ENCODE measurements around the gene SWT1. TPM values are rescaled to one million over a fixed set of nuclear protein-coding genes. Genes with fewer than 3 reads are reported as not detected.

SWT1 gene
- total RNA-seq, 6 experiments from 2014 or later: 1.7 to 2.5 (median 2.1) TPM

DNA sequence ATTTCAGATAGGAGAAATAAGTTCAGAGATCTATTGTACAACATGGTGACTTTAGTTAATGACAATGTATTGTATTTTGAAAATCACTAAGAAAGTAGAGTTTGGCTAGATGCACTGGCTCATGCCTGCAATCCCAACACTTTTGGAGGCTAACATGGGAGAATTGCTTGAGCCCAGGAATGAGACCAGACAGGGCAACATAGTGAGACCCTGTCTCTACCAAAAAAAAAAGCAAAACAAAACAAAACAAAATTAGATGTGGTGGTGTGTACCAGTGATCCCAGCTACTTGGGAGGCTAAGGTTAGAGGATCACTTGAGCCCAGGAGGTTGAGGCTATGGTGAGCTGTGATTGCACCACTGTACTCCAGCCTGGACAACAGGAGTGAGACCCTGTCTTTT lies 132.9 kb downstream of the SWT1 start:
- TF ChIP-seq CTCF (IDR thresholded peaks at IDR 0.05): no peak
- peaks cover 4% of the 10 kb centered on the region for H3K4me1 Mint-ChIP-seq (ENCODE audit: low read depth)
- no peak for DNase-seq
- peaks cover 10% of the 10 kb centered on the region for H3K36me3 Mint-ChIP-seq (ENCODE audit: low read depth)
- H3K4me3 Mint-ChIP-seq: no peak overlapping the region
- H3K27me3 Mint-ChIP-seq (ENCODE audit: insufficient read depth): peaks cover 1% of the 10 kb centered on the region
- H3K27ac Mint-ChIP-seq: no peak overlapping the region
- no peaks in the 10 kb centered on the region for H3K9me3 Mint-ChIP-seq

- Mint-ChIP-seq H3K27ac (no peak overlapping the region), H3K4me1 (ENCODE audit: low read depth) (no peaks in the 10 kb centered on the region), H3K36me3 (ENCODE audit: low read depth) (peaks cover 14% of the 10 kb centered on the region), H3K27me3 (ENCODE audit: insufficient read depth) (peaks cover 1% of the 10 kb centered on the region; the same call in 1 of the 2 replicates), H3K4me3 (no peak overlapping the region), H3K9me3 (no peaks in the 10 kb centered on the region)
- no peak for TF ChIP-seq CTCF (IDR thresholded peaks at IDR 0.05)
- DNase-seq: no peak
Observed at GRCh38 chr1:185291159-185291558, 134.2 kb downstream of the SWT1 start.

GRCh38 chr1:185291652-185292051 lies 134.7 kb downstream of the SWT1 start:
- Mint-ChIP-seq H3K4me1 (ENCODE audit: low read depth) (no peaks in the 10 kb centered on the region), H3K9me3 (no peaks in the 10 kb centered on the region), H3K27me3 (ENCODE audit: insufficient read depth) (peaks cover 1% of the 10 kb centered on the region; the same call in 1 of the 2 replicates), H3K27ac (no peak overlapping the region), H3K36me3 (ENCODE audit: low read depth) (peaks cover 14% of the 10 kb centered on the region), H3K4me3 (no peak overlapping the region)
- no peak for DNase-seq
- TF ChIP-seq CTCF (IDR thresholded peaks at IDR 0.05): no peak

DNA sequence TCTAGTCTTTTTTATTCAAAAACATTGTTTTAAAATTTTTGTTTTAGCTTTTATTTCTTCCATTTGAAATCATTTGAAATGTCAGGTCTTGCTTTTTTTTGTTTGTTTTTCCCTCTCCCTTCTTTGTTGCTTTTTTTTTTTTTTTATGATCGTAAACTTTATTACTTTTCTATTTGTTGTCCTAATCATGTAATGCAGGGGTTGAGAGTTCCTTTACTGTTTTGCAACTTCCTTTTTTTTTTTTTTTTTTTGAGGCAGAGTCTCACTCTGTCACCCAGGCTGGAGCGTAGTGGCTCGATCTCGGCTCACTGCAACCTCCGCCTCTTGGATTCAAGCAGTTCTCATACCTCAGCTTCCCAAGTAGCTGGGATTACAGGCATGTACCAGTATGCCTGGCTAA lies 135.3 kb downstream of the SWT1 start:
- no peak for DNase-seq
- peaks cover 14% of the 10 kb centered on the region for H3K36me3 Mint-ChIP-seq (ENCODE audit: low read depth)
- no peak overlapping the region for H3K27ac Mint-ChIP-seq
- H3K4me1 Mint-ChIP-seq (ENCODE audit: low read depth): no peaks in the 10 kb centered on the region
- H3K27me3 Mint-ChIP-seq (ENCODE audit: insufficient read depth): peaks cover 1% of the 10 kb centered on the region; the same call in 1 of the 2 replicates
- H3K4me3 Mint-ChIP-seq: no peak overlapping the region
- no peak for TF ChIP-seq CTCF (IDR thresholded peaks at IDR 0.05)
- H3K9me3 Mint-ChIP-seq: no peaks in the 10 kb centered on the region

- Mint-ChIP-seq H3K27ac (no peak overlapping the region), H3K36me3 (ENCODE audit: low read depth) (peaks cover 25% of the 10 kb centered on the region), H3K4me1 (ENCODE audit: low read depth) (peaks cover 6% of the 10 kb centered on the region), H3K9me3 (no peaks in the 10 kb centered on the region), H3K4me3 (no peak overlapping the region), H3K27me3 (ENCODE audit: insufficient read depth) (peaks cover 1% of the 10 kb centered on the region; the same call in 1 of the 2 replicates)
- no peak for TF ChIP-seq CTCF (IDR thresholded peaks at IDR 0.05)
- DNase-seq: no peak
Observed at GRCh38 chr1:185293967-185294542, 137.1 kb downstream of the SWT1 start.
